ENCODE measurements around the gene MSL2. TPM values are rescaled to one million over a fixed set of nuclear protein-coding genes. Genes with fewer than 3 reads are reported as not detected.
"Not testable (repeated sequence)": the region's sequence is repeated elsewhere in the genome, so short reads cannot be mapped to it uniquely, and the experiment has no call there.

The MSL2 gene
- total RNA-seq, 4 donors from 2014 or later: 25.4 to 71.1 (median 44.0) TPM

- TF ChIP-seq EP300 (IDR thresholded peaks at IDR 0.05): no peak
- TF ChIP-seq, protein P1, sequence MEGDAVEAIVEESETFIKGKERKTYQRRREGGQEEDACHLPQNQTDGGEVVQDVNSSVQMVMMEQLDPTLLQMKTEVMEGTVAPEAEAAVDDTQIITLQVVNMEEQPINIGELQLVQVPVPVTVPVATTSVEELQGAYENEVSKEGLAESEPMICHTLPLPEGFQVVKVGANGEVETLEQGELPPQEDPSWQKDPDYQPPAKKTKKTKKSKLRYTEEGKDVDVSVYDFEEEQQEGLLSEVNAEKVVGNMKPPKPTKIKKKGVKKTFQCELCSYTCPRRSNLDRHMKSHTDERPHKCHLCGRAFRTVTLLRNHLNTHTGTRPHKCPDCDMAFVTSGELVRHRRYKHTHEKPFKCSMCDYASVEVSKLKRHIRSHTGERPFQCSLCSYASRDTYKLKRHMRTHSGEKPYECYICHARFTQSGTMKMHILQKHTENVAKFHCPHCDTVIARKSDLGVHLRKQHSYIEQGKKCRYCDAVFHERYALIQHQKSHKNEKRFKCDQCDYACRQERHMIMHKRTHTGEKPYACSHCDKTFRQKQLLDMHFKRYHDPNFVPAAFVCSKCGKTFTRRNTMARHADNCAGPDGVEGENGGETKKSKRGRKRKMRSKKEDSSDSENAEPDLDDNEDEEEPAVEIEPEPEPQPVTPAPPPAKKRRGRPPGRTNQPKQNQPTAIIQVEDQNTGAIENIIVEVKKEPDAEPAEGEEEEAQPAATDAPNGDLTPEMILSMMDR (IDR thresholded peaks at IDR 0.05): no peak
- no peak for TF ChIP-seq POLR2AphosphoS5 (IDR thresholded peaks at IDR 0.05)
- TF ChIP-seq POLR2A (IDR thresholded peaks at IDR 0.05): no peak
- WGBS: 88% methylated on average over 4 of the region's 4 CpGs
- DNase-seq (ENCODE audit: low spot score in 2 of 2): no peak
These were observed 54.2 kb downstream of the MSL2 start for GRCh38 chr3:136141891-136142290.

GRCh38 chr3:136141291-136141785 lies 54.8 kb downstream of the MSL2 start:
- Histone ChIP-seq H3K27ac (no peak overlapping the region), H3K9me3 (no peaks in the 10 kb centered on the region), H3K4me1 (peaks cover 8% of the 10 kb centered on the region), H3K36me3 (peaks cover 10% of the 10 kb centered on the region), H3K4me3 (no peak overlapping the region), H3K27me3 (no peaks in the 10 kb centered on the region)
- DNase-seq (ENCODE audit: low spot score in 2 of 2): no peak
- TF ChIP-seq EP300 (IDR thresholded peaks at IDR 0.05): no peak
- TF ChIP-seq, protein P1 (IDR thresholded peaks at IDR 0.05): no peak
- TF ChIP-seq POLR2AphosphoS5 (IDR thresholded peaks at IDR 0.05): no peak
- no peak for TF ChIP-seq POLR2A (IDR thresholded peaks at IDR 0.05)

More at GRCh38 chr3:136141891-136142290, 54.2 kb downstream of the MSL2 start:
- Histone ChIP-seq H3K36me3 (peaks cover 10% of the 10 kb centered on the region), H3K27ac (no peak overlapping the region), H3K4me3 (no peak overlapping the region), H3K4me1 (peaks cover 8% of the 10 kb centered on the region), H3K27me3 (no peaks in the 10 kb centered on the region), H3K9me3 (no peaks in the 10 kb centered on the region)

- Histone ChIP-seq H3K4me3 (no peak overlapping the region), H3K9me3 (no peaks in the 10 kb centered on the region), H3K4me1 (no peaks in the 10 kb centered on the region), H3K27ac (no peak overlapping the region), H3K36me3 (no peaks in the 10 kb centered on the region), H3K27me3 (no peaks in the 10 kb centered on the region)
- DNase-seq (ENCODE audit: low spot score in 2 of 2): no peak
- no peak for TF ChIP-seq EP300 (IDR thresholded peaks at IDR 0.05)
- no peak for TF ChIP-seq POLR2AphosphoS5 (IDR thresholded peaks at IDR 0.05)
- TF ChIP-seq POLR2A (IDR thresholded peaks at IDR 0.05): no peak
- TF ChIP-seq, protein P1 (IDR thresholded peaks at IDR 0.05): no peak
- WGBS: 73% methylated on average over 2 of the region's 2 CpGs
These were observed 59.7 kb downstream of the MSL2 start for GRCh38 chr3:136136454-136136853.

GRCh38 chr3:136135039-136135802 lies 60.9 kb downstream of the MSL2 start:
- H3K4me3 ChIP-seq: no peak overlapping the region
- TF ChIP-seq POLR2AphosphoS5 (IDR thresholded peaks at IDR 0.05): no peak
- TF ChIP-seq EP300 (IDR thresholded peaks at IDR 0.05): no peak
- no peak for TF ChIP-seq POLR2A (IDR thresholded peaks at IDR 0.05)
- TF ChIP-seq, protein P1 (IDR thresholded peaks at IDR 0.05): no peak
- H3K9me3 ChIP-seq: no peaks in the 10 kb centered on the region
- H3K36me3 ChIP-seq: no peaks in the 10 kb centered on the region
- no peak overlapping the region for H3K27ac ChIP-seq
- no peak for DNase-seq (ENCODE audit: low spot score in 2 of 2)
- H3K27me3 ChIP-seq: no peaks in the 10 kb centered on the region
- 68% methylated on average over 7 of the region's 7 CpGs for WGBS
- no peaks in the 10 kb centered on the region for H3K4me1 ChIP-seq

DNA sequence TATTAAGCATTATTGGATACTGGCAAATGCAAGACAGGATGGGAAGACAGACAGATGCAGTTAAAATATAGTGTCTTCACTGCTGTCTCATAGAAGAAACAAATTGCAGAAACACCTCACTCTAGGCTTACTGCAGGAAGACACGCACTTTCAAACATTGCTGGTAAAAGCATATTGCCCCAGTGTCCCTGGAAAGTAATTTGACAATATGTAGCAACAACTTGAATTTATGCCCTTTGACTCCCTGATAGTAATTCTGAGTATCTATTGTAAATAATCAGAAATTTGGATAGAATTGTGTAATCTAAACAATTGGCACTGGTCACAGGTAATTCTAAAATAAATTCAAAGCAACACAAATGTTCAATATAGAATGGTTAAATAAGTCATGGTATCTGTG lies 62.0 kb downstream of the MSL2 start:
- Histone ChIP-seq H3K27ac (no peak overlapping the region), H3K9me3 (no peaks in the 10 kb centered on the region), H3K4me3 (no peak overlapping the region), H3K36me3 (no peaks in the 10 kb centered on the region), H3K27me3 (no peaks in the 10 kb centered on the region), H3K4me1 (no peaks in the 10 kb centered on the region)
- TF ChIP-seq EP300 (IDR thresholded peaks at IDR 0.05): no peak
- no peak for TF ChIP-seq POLR2A (IDR thresholded peaks at IDR 0.05)
- TF ChIP-seq POLR2AphosphoS5 (IDR thresholded peaks at IDR 0.05): no peak
- TF ChIP-seq, protein P1 (IDR thresholded peaks at IDR 0.05): no peak
- 94% methylated on average over 1 of the region's 1 CpG for WGBS
- DNase-seq (ENCODE audit: low spot score in 2 of 2): no peak

DNA sequence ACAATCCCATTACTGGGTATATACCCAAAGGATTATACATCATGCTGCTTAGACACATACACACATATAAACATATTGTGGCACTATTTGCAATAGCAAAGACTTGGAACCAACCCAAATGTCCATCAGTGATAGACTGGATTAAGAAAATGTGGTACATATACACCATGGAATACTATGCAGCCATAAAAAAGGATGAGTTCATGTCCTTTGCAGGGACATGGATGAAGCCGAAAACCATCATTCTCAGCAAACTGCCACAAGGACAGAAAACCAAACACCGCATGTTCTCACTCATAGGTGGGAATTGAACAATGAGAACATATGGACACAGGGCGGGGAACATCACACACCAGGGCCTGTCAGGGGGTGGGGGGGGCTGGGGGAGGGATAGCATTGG lies 64.5 kb downstream of the MSL2 start:
- not testable (repeated sequence) for H3K36me3 ChIP-seq; H3K9me3 ChIP-seq; H3K27me3 ChIP-seq; H3K4me3 ChIP-seq; DNase-seq (ENCODE audit: low spot score in 2 of 2); H3K4me1 ChIP-seq; H3K27ac ChIP-seq
- 98% methylated on average over 3 of the region's 3 CpGs for WGBS

All from suprapubic skin (tissue), 4 donors.